Testis (tissue), 3 donors: ENCODE data around the gene LAD1. TPM values are rescaled to one million over a fixed set of nuclear protein-coding genes. Genes with fewer than 3 reads are reported as not detected.

Source experiments
- DNase-seq: peaks from one replicate; pipeline ENCODE4 v3.0.0-alpha.2; 2019
- H3K27ac ChIP-seq, 2 donors: fragments of 200-600 bp; sonication (generic); one replicate each; pipeline ENCODE4 v1.5.1; 2019
- H3K27me3 ChIP-seq: fragments of 200-600 bp; sonication (generic); one replicate; pipeline ENCODE4 v1.5.1; 2019
- H3K36me3 ChIP-seq: fragments of 200-600 bp; sonication (generic); one replicate; pipeline ENCODE4 v1.5.1; 2017; ENCODE audit warnings: low read depth; ENCODE audit errors: missing control alignments
- H3K4me1 ChIP-seq: fragments of 200-600 bp; sonication (generic); one replicate; pipeline ENCODE4 v1.5.1; 2019
- H3K4me3 ChIP-seq, 2 donors: fragments of 200-600 bp; sonication (generic); one replicate each; pipeline ENCODE4 v1.5.1; 2017 to 2019
- H3K9me3 ChIP-seq: fragments of 200-600 bp; sonication (generic); one replicate; pipeline ENCODE4 v1.5.1; 2017
- POLR2A ChIP-seq: fragments of 450-650 bp; IDR thresholded peaks from one replicate; pipeline ENCODE4 v1.6.1; 2017; ENCODE audit warnings: antibody characterized with exemption, mild to moderate bottlenecking, moderate library complexity
- WGBS, 2 donors: methylation state at CpG; one replicate each; pipeline ENCODE4 v1.1.5; 2018; 5-methylcytosine and 5-hydroxymethylcytosine counted together
- intact Hi-C: fragments of 100-400 bp; cut with DNase I; formaldehyde crosslinking; loops from one replicate; pipeline ENCODE4 v1.15.1; 2023; ENCODE audit warnings: low total_unique reads
- polyA plus RNA-seq: library from polyadenylated mRNA; stranded (reverse); fragments of 350-450 nt; fragmentation: Illumina TruSeq; extraction: RNeasy Lipid Tissue Mini Kit (QIAGEN cat#74804); gene quantifications from one replicate; pipeline ENCODE4 v1.2.3, GENCODE V29; 2014; ENCODE audit warnings: low read depth, low replicate concordance; ENCODE audit not compliant: insufficient read depth
- total RNA-seq, 2 donors: library from RNA; depleted of rRNA; stranded (reverse); fragments of >200 nt; gene quantifications; one replicate each; pipeline ENCODE4 v1.2.3, GENCODE V29; 2016
- TF ChIP-seq, protein P1 (sequence below), 3 experiments: fragments of 450-650 bp in 2 of 3; fragments of 200-600 bp in 1 of 3; sonication (generic) in 1 of 3; IDR thresholded peaks; one replicate each; pipeline ENCODE4 v1.5.1; 2016 to 2019; ENCODE audit warnings: antibody characterized with exemption in 3 of 3, mild to moderate bottlenecking in 2 of 3, moderate library complexity in 1 of 3

Gene LAD1
- total and polyA plus RNA-seq, 3 donors from 2014 or later: 0.37 to 1.2 (median 0.71) TPM

DNA sequence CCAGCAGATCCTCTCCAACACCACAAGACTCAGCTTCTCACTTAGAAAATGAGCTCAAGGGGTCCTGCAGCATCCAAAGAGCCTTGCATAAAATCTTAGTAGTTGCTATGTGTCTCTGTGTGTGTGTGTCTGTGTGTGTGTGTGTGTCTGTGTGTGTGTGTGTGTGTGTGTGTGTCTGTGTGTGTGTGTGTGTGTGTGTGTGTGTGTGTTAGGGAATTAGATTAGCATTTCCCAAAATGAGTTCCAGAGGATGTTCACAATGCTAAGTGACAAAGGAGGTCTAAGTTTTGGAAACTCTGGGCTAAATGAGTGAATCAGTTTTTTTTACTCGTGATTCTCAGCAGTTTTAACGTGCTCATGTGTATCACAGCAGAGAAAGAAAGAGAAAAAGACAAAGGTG lies 52.1 kb downstream of the LAD1 start:
- Histone ChIP-seq H3K27ac (no peak overlapping the region), H3K36me3 (no peaks in the 10 kb centered on the region), H3K4me3 (no peak overlapping the region), H3K27me3 (no peaks in the 10 kb centered on the region), H3K9me3 (no peaks in the 10 kb centered on the region), H3K4me1 (no peaks in the 10 kb centered on the region)
- TF ChIP-seq, protein P1, sequence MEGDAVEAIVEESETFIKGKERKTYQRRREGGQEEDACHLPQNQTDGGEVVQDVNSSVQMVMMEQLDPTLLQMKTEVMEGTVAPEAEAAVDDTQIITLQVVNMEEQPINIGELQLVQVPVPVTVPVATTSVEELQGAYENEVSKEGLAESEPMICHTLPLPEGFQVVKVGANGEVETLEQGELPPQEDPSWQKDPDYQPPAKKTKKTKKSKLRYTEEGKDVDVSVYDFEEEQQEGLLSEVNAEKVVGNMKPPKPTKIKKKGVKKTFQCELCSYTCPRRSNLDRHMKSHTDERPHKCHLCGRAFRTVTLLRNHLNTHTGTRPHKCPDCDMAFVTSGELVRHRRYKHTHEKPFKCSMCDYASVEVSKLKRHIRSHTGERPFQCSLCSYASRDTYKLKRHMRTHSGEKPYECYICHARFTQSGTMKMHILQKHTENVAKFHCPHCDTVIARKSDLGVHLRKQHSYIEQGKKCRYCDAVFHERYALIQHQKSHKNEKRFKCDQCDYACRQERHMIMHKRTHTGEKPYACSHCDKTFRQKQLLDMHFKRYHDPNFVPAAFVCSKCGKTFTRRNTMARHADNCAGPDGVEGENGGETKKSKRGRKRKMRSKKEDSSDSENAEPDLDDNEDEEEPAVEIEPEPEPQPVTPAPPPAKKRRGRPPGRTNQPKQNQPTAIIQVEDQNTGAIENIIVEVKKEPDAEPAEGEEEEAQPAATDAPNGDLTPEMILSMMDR (IDR thresholded peaks at IDR 0.05): no peak
- no peak for TF ChIP-seq POLR2A
- intact Hi-C loops: no loop called here
- 61 to 63% methylated on average over 2 of the region's 2 CpGs for WGBS, 2 donors
- no peak for DNase-seq

DNA sequence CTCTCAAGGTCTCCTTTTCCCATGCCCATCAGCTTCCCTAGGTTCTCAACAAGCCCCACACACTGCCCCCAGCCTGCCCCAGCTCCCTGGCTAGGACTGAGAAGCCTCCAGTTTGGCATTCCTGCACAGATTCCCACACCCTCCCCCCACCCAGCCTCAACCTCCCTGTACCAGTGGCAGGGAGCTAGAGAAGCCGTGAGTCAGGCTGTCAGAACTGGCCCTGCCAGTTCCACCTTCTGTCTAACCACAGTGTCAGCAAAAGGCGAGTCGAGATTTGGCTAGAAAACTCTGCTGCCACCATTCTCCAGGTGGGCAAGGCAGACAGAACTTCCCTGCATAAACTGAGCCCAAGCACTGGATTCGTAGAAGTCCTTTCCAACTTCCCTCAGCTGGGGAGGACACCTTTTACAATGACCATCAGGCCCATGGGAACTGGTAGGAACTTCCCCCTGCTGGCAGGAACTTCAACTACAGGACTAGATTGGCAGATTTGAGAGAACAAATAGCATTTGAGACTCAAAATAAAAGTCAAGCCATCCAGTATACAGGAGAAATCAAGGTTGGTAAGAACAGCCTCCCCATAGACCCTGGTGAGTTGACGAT lies 52.7 kb downstream of the LAD1 start:
- Histone ChIP-seq H3K27ac (no peak overlapping the region), H3K4me1 (no peaks in the 10 kb centered on the region), H3K9me3 (no peaks in the 10 kb centered on the region), H3K27me3 (no peaks in the 10 kb centered on the region), H3K4me3 (no peak overlapping the region), H3K36me3 (no peaks in the 10 kb centered on the region)
- peak; percentile 66 for DNase-seq
- TF ChIP-seq, protein P1 (IDR thresholded peaks at IDR 0.05): peak; percentile 28 to 48 (median 46)
- TF ChIP-seq POLR2A: no peak
- WGBS, 2 donors: 73 to 75% methylated on average over 5 of the region's 5 CpGs
- intact Hi-C loops: no loop called here

DNA sequence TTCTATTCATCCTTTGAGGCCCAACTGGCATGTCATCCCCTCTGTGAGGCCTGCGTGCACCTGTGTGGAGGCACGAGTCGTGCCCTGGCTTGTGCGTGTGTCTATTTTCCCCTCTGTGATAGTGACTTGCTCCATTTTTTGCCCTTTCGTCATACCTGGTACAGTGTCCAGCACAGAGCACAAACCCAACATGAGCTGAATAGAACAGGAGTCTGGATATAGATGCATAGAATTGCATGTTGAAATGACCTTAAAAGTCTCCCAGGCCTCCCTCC lies 54.1 kb downstream of the LAD1 start:
- H3K9me3 ChIP-seq: no peaks in the 10 kb centered on the region
- H3K4me1 ChIP-seq: no peaks in the 10 kb centered on the region
- no peak for DNase-seq
- TF ChIP-seq POLR2A: no peak
- intact Hi-C loops: no loop called here
- H3K27me3 ChIP-seq: no peaks in the 10 kb centered on the region
- no peak overlapping the region for H3K27ac ChIP-seq
- 86 to 95% methylated on average over 5 of the region's 5 CpGs for WGBS, 2 donors
- H3K4me3 ChIP-seq: no peak overlapping the region
- no peaks in the 10 kb centered on the region for H3K36me3 ChIP-seq

DNA sequence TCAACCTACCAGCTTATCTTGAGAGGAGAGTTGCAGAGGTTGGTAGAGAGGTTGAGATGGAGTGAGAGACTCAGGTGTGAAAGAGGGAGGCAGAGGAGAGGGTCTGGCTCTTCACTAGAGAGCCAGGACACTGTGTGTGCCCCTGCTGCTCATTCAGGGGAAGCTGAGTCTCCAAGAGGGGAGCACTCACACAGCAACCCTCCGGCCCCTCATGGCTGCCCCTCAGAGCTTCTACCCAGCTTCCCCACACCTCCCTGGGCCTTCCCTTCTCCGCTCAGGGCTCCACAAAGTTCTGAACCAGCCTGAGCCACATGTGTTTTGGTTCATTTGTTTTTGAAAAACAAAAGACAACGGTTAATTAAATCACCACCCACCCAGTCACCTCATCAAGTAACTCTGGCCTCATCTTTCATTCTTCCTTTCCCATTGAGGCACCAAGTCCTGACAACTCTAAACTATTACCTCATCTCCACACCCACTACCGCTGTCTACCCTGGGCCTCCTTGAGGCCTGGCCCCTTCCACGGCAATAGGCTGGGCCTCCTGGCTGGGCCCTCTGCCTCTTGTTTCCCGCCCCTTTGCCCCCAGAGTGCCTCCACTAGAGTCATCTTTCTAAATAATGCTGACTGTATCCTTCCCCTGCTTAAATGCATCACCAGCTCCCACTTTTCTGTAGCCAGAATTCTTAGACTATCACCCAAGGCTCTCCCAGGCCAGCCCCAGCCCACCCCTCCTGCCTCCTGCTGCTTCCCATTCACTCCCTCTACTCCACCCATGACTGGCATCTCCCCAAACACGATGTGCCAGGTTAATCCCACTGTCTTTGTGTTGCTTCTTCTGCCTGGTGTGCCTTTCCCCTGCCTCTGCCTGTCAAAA lies 54.7 kb downstream of the LAD1 start:
- no peaks in the 10 kb centered on the region for H3K36me3 ChIP-seq
- WGBS, 2 donors: 79 to 80% methylated on average over 7 of the region's 7 CpGs
- no peak for DNase-seq
- no peak overlapping the region for H3K27ac ChIP-seq
- H3K27me3 ChIP-seq: no peaks in the 10 kb centered on the region
- no peak for TF ChIP-seq POLR2A
- TF ChIP-seq, protein P1 (IDR thresholded peaks at IDR 0.05): no peak
- H3K4me1 ChIP-seq: no peaks in the 10 kb centered on the region
- intact Hi-C loops: no loop called here
- H3K9me3 ChIP-seq: no peaks in the 10 kb centered on the region
- H3K4me3 ChIP-seq: no peak overlapping the region

DNA sequence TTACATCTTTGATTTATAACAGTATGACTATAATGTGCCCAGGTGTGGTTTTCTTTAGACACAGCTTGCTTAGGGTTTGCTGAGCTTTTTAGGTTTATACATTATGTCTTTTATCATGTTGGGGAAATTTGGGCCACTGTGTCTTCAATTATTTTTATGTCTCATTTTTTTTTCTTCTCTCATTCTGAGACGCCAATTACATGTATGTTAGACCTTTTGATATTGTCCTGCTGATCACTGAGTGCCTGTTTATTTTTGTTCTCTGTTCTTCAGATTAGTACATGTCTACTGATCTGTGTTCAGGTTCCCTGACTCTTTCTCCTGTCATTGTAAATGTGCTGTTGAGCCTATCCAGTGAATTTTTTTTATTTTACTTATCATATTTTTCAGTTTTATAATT lies 57.7 kb downstream of the LAD1 start:
- no peaks in the 10 kb centered on the region for H3K4me1 ChIP-seq
- intact Hi-C loops: no loop called here
- H3K4me3 ChIP-seq: no peak overlapping the region
- H3K27me3 ChIP-seq: no peaks in the 10 kb centered on the region
- H3K9me3 ChIP-seq: no peaks in the 10 kb centered on the region
- no peaks in the 10 kb centered on the region for H3K36me3 ChIP-seq
- no peak for DNase-seq
- H3K27ac ChIP-seq: no peak overlapping the region
- WGBS, 2 donors: 91 to 100% methylated on average over 1 of the region's 1 CpG
- TF ChIP-seq, protein P1 (IDR thresholded peaks at IDR 0.05): no peak
- TF ChIP-seq POLR2A: no peak
